HEK293 (cell line): ENCODE results near the gene STAM2.

ENCODE experiments used
- CTCF ChIA-PET: fragments of 350-600 bp; formaldehyde crosslinking; extraction: SDS; loops from one replicate; lab custom pipeline; 2021; ENCODE audit warnings: antibody characterized with exemption; lab: Yijun Ruan, JAX
- POLR2A ChIA-PET: fragments of 300-600 bp; formaldehyde crosslinking; extraction: SDS; loops from one replicate; lab custom pipeline; 2020; ENCODE audit warnings: antibody characterized with exemption, inconsistent platforms; lab: Yijun Ruan, JAX
- H3K27ac ChIP-seq: fragments of 200-500 bp; sonication (Bioruptor generic); 2 replicates; pipeline ENCODE4 v1.5.1; 2014; ENCODE audit warnings: low read depth, low read length, control low read depth, inconsistent platforms; ENCODE audit errors: extremely low read depth
- H3K36me3 ChIP-seq, 2 experiments: fragments of 200-500 bp in 1 of 2; sonication (Bioruptor generic) in 1 of 2; 1 replicate in 1 of 2; 2 replicates in 1 of 2; pipeline ENCODE4 v1.5.1; 2014 to 2017; ENCODE audit warnings: inconsistent platforms in 2 of 2, low read length in 2 of 2; ENCODE audit not compliant: control insufficient read depth in 2 of 2, insufficient read depth in 1 of 2
- H3K4me1 ChIP-seq: fragments of 200-500 bp; sonication (Bioruptor generic); 2 replicates; pipeline ENCODE4 v1.5.1; 2014; ENCODE audit warnings: mild to moderate bottlenecking, low read length, inconsistent platforms; ENCODE audit not compliant: control insufficient read depth, insufficient read depth
- H3K4me3 ChIP-seq: 2 replicates; pipeline ENCODE4 v1.5.1; 2011; ENCODE audit warnings: low read depth, mild to moderate bottlenecking, control low read depth, low read length, moderate library complexity
- H3K9me3 ChIP-seq: fragments of 200-500 bp; sonication (Bioruptor generic); 2 replicates; pipeline ENCODE4 v1.5.1; 2014; ENCODE audit warnings: low read depth, low read length, inconsistent platforms; ENCODE audit not compliant: control insufficient read depth, insufficient read depth
- ELK4 ChIP-seq: IDR thresholded peaks from 2 replicates; pipeline ENCODE4 v1.6.1; 2011; ENCODE audit warnings: mild to moderate bottlenecking, low read depth, low read length, borderline replicate concordance
- FEZF1 ChIP-seq: fragments of 450-650 bp; formaldehyde crosslinking; IDR thresholded peaks from 2 replicates; pipeline ENCODE4 v1.5.1; 2016; ENCODE audit warnings: missing biosample characterization, missing genetic modification characterization
- HOXD13 ChIP-seq: sonication (generic); formaldehyde crosslinking; IDR thresholded peaks from 2 replicates; pipeline ENCODE4 v1.8.0; 2022; ENCODE audit warnings: missing genetic modification reagents, borderline replicate concordance
- PRDM4 ChIP-seq: fragments of 450-650 bp; formaldehyde crosslinking; IDR thresholded peaks from 2 replicates; pipeline ENCODE4 v1.5.1; 2017; ENCODE audit warnings: missing biosample characterization, missing genetic modification characterization
- SALL2 ChIP-seq: fragments of 450-650 bp; formaldehyde crosslinking; IDR thresholded peaks from 2 replicates; pipeline ENCODE4 v1.5.0; 2017; ENCODE audit warnings: missing biosample characterization, mild to moderate bottlenecking, missing genetic modification characterization, borderline replicate concordance
- SCRT1 ChIP-seq: fragments of 450-650 bp; formaldehyde crosslinking; IDR thresholded peaks from 2 replicates; pipeline ENCODE4 v1.5.1; 2016; ENCODE audit warnings: missing biosample characterization, missing genetic modification characterization, borderline replicate concordance
- YY1 ChIP-seq: fragments of 450-650 bp; formaldehyde crosslinking; IDR thresholded peaks from 2 replicates; pipeline ENCODE4 v1.5.1; 2018; ENCODE audit warnings: missing biosample characterization, missing genetic modification characterization
- YY2 ChIP-seq: fragments of 450-650 bp; formaldehyde crosslinking; IDR thresholded peaks from 2 replicates; pipeline ENCODE4 v1.5.1; 2016; ENCODE audit warnings: missing biosample characterization, missing genetic modification characterization
- ZBTB20 ChIP-seq: fragments of 450-650 bp; formaldehyde crosslinking; IDR thresholded peaks from 2 replicates; pipeline ENCODE4 v1.5.1; 2016; ENCODE audit warnings: missing biosample characterization, missing genetic modification characterization
- ZEB2 ChIP-seq: fragments of 450-650 bp; formaldehyde crosslinking; IDR thresholded peaks from 2 replicates; pipeline ENCODE4 v1.5.1; 2016; ENCODE audit warnings: missing biosample characterization, missing genetic modification characterization
- ZNF132 ChIP-seq: fragments of 450-650 bp; formaldehyde crosslinking; IDR thresholded peaks from 2 replicates; pipeline ENCODE4 v1.5.1; 2017; ENCODE audit warnings: missing biosample characterization, missing genetic modification characterization, borderline replicate concordance
- ZNF146 ChIP-seq: fragments of 450-650 bp; formaldehyde crosslinking; IDR thresholded peaks from 2 replicates; pipeline ENCODE4 v1.5.1; 2016; ENCODE audit warnings: missing biosample characterization, missing genetic modification characterization
- ZNF16 ChIP-seq: fragments of 450-650 bp; formaldehyde crosslinking; IDR thresholded peaks from 2 replicates; pipeline ENCODE4 v1.5.1; 2016; ENCODE audit warnings: low read depth, missing biosample characterization, missing genetic modification characterization
- ZNF2 ChIP-seq: fragments of 450-650 bp; formaldehyde crosslinking; IDR thresholded peaks from 2 replicates; pipeline ENCODE4 v1.5.1; 2016; ENCODE audit warnings: missing biosample characterization, missing genetic modification characterization
- ZNF292 ChIP-seq: fragments of 450-650 bp; formaldehyde crosslinking; IDR thresholded peaks from 2 replicates; pipeline ENCODE4 v1.5.1; 2016; ENCODE audit warnings: low read depth, missing biosample characterization, missing genetic modification characterization, borderline replicate concordance
- ZNF324 ChIP-seq: fragments of 450-650 bp; formaldehyde crosslinking; IDR thresholded peaks from 2 replicates; pipeline ENCODE4 v1.5.1; 2016; ENCODE audit warnings: missing biosample characterization, missing genetic modification characterization
- ZNF423 ChIP-seq: fragments of 450-650 bp; formaldehyde crosslinking; IDR thresholded peaks from 2 replicates; pipeline ENCODE4 v1.5.1; 2016; ENCODE audit warnings: missing biosample characterization, missing genetic modification characterization
- ZNF518A ChIP-seq: fragments of 450-650 bp; formaldehyde crosslinking; conservative IDR thresholded peaks from 2 replicates; pipeline ENCODE4 v1.5.1; 2016; ENCODE audit warnings: low read depth, missing biosample characterization, missing genetic modification characterization
- ZNF561 ChIP-seq: fragments of 450-650 bp; IDR thresholded peaks from 2 replicates; pipeline ENCODE4 v1.5.1; 2018; ENCODE audit warnings: missing biosample characterization, missing genetic modification characterization, borderline replicate concordance
- ZNF585B ChIP-seq: fragments of 450-650 bp; formaldehyde crosslinking; IDR thresholded peaks from 2 replicates; pipeline ENCODE4 v1.5.1; 2016; ENCODE audit warnings: missing biosample characterization, missing genetic modification characterization
- ZNF664 ChIP-seq: fragments of 450-650 bp; formaldehyde crosslinking; IDR thresholded peaks from 2 replicates; pipeline ENCODE4 v1.5.1; 2016; ENCODE audit warnings: missing biosample characterization, missing genetic modification characterization
- ZNF701 ChIP-seq: fragments of 450-650 bp; formaldehyde crosslinking; IDR thresholded peaks from 2 replicates; pipeline ENCODE4 v1.5.1; 2016; ENCODE audit warnings: missing biosample characterization, missing genetic modification characterization
- ZNF747 ChIP-seq: fragments of 450-650 bp; formaldehyde crosslinking; IDR thresholded peaks from 2 replicates; pipeline ENCODE4 v1.5.1; 2016; ENCODE audit warnings: missing biosample characterization, missing genetic modification characterization
- ZNF777 ChIP-seq: fragments of 450-650 bp; formaldehyde crosslinking; IDR thresholded peaks from 2 replicates; pipeline ENCODE4 v1.5.1; 2017; ENCODE audit warnings: missing biosample characterization, missing genetic modification characterization, borderline replicate concordance
- ZSCAN30 ChIP-seq: fragments of 450-650 bp; IDR thresholded peaks from 2 replicates; pipeline ENCODE4 v1.5.1; 2018; ENCODE audit warnings: missing biosample characterization, mild to moderate bottlenecking, missing genetic modification characterization, moderate library complexity

STAM2 gene

GRCh38 chr2:152165780-152166179 is 9.8 kb downstream of the STAM2 start:
- no peaks in the 10 kb centered on the region for H3K9me3 ChIP-seq
- no peak overlapping the region for H3K27ac ChIP-seq
- peaks cover 17% of the 10 kb centered on the region for H3K4me1 ChIP-seq
- CTCF ChIA-PET = no interaction called here
- no peak overlapping the region for H3K4me3 ChIP-seq
- TF ChIP-seq ZNF777 (tag by site-specific recombination) (no peak), ZNF324 (tag by site-specific recombination) (no peak), ZNF518A (no peak), ZNF292 (tag by site-specific recombination) (no peak), YY2 (tag by site-specific recombination) (no peak), ZSCAN30 (tag by site-specific recombination) (no peak), SALL2 (tag by site-specific recombination) (no peak), ZEB2 (tag by site-specific recombination) (no peak), HOXD13 (CRISPR knock-in tag) (no peak), ZNF2 (tag by site-specific recombination) (no peak), SCRT1 (tag by site-specific recombination) (no peak)
- TF ChIP-seq, all 188 proteins: peak for 0
- no peaks in the 10 kb centered on the region for H3K36me3 ChIP-seq
- POLR2A ChIA-PET = no interaction called here

- no peaks in the 10 kb centered on the region for H3K9me3 ChIP-seq
- H3K36me3 ChIP-seq = no peaks in the 10 kb centered on the region
- ChIA-PET POLR2A (no interaction called here), CTCF (no interaction called here)
- H3K4me3 ChIP-seq = no peak overlapping the region
- H3K27ac ChIP-seq = no peak overlapping the region
- peaks cover 17% of the 10 kb centered on the region for H3K4me1 ChIP-seq
- no peak for TF ChIP-seq YY1 (tag by site-specific recombination)
- TF ChIP-seq ZNF423 (tag by site-specific recombination) = no peak
- no peak for TF ChIP-seq SCRT1 (tag by site-specific recombination)
- no peak for TF ChIP-seq ZEB2 (tag by site-specific recombination)
- TF ChIP-seq ZNF747 (tag by site-specific recombination) = no peak
- no peak for TF ChIP-seq ZNF561
- TF ChIP-seq ZNF701 = no peak
- TF ChIP-seq ZBTB20 = no peak
- TF ChIP-seq PRDM4 (tag by site-specific recombination) = no peak
- TF ChIP-seq ZNF146 (tag by site-specific recombination) = no peak
- no peak for TF ChIP-seq ZNF664 (tag by site-specific recombination)
- no peak for TF ChIP-seq ELK4
- TF ChIP-seq ZNF585B = no peak
- TF ChIP-seq ZNF16 (tag by site-specific recombination) = no peak
- TF ChIP-seq FEZF1 = no peak
- no peak for TF ChIP-seq ZNF132 (tag by site-specific recombination)
These were observed 10.3 kb downstream of the STAM2 start for GRCh38 chr2:152165306-152165705.
